ENCODE results near the gene HSD17B11.

GRCh38 chr4:87399148-87399547 is 8.2 kb upstream of the HSD17B11 start:
- TF ChIP-seq, protein P1, sequence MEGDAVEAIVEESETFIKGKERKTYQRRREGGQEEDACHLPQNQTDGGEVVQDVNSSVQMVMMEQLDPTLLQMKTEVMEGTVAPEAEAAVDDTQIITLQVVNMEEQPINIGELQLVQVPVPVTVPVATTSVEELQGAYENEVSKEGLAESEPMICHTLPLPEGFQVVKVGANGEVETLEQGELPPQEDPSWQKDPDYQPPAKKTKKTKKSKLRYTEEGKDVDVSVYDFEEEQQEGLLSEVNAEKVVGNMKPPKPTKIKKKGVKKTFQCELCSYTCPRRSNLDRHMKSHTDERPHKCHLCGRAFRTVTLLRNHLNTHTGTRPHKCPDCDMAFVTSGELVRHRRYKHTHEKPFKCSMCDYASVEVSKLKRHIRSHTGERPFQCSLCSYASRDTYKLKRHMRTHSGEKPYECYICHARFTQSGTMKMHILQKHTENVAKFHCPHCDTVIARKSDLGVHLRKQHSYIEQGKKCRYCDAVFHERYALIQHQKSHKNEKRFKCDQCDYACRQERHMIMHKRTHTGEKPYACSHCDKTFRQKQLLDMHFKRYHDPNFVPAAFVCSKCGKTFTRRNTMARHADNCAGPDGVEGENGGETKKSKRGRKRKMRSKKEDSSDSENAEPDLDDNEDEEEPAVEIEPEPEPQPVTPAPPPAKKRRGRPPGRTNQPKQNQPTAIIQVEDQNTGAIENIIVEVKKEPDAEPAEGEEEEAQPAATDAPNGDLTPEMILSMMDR (IDR thresholded peaks at IDR 0.05), result no peak
- TF ChIP-seq POLR2AphosphoS5 (IDR thresholded peaks at IDR 0.05; ENCODE audit: insufficient read depth in 1 of 2, low read depth in 1 of 2) (no peak), POLR2A (IDR thresholded peaks at IDR 0.05) (no peak)
